Measurements from ENCODE around the gene CRLF1. TPM values are rescaled to one million over a fixed set of nuclear protein-coding genes. Genes with fewer than 3 reads are reported as not detected.

The CRLF1 gene
- total RNA-seq, 2 experiments from 2014 or later, result 1.3 TPM; not detected in 1

GRCh38 chr19:18571564-18572344 lies 34.8 kb downstream of the CRLF1 start, which contains the start of gene UBA52:
Gene UBA52 (plus strand): TSS chr19:18571857. CDS start chr19:18573301, 1,444 bp downstream.
- Histone ChIP-seq H3K9me3 (ENCODE audit: low read length) (no peaks in the 10 kb centered on the region), H3K4me2 (ENCODE audit: low read length) (peak within 1 kb of the TSS; percentile 81), H3K79me2 (ENCODE audit: insufficient read depth, low read depth, low read length) (peaks cover 23% of the 10 kb centered on the region), H3K27ac (ENCODE audit: low read depth, low read length, poor library complexity, severe bottlenecking) (peak within 1 kb of the TSS; percentile 75), H4K20me1 (ENCODE audit: insufficient read depth, low read length) (peaks cover 9% of the 10 kb centered on the region; the same call in 1 of the 2 replicates), H3K9me2 (ENCODE audit: insufficient read depth, low read length) (no peaks in the 10 kb centered on the region), H3K4me3 (ENCODE audit: low read depth, low read length, poor library complexity, severe bottlenecking) (peak within 1 kb of the TSS; percentile 82), H2AFZ (ENCODE audit: low read length) (peak within 1 kb of the TSS; percentile 84), H3K4me1 (ENCODE audit: insufficient read depth, low read length, poor library complexity, severe bottlenecking) (peaks cover 19% of the 10 kb centered on the region), H3K36me3 (ENCODE audit: insufficient read depth, low read length) (peaks cover 79% of the 10 kb centered on the region)
- ChIA-PET POLR2A (interaction anchor here (0.7 to 3.0 kb wide), 9 partner anchors 9 to 433 kb away, joined by 3 to 27 read pairs (median 5); partner anchors contain the start of genes CRTC1, KXD1 and REX1BD), CTCF (ENCODE audit: unreplicated experiment) (interaction anchor here (0.8 kb wide), 1 partner anchor 9 kb away, joined by 3 read pairs; no protein-coding TSS in a partner anchor)
- TSS peak; percentile 63 for BruUV-seq (replicated peaks)
- TF ChIP-seq EZH2phosphoT487 (IDR thresholded peaks at IDR 0.05; ENCODE audit: borderline replicate concordance, low read depth, low read length) (no peak), CTCF (conservative IDR thresholded peaks at IDR 0.05; ENCODE audit: low read length) (no peak)
- intact Hi-C loops (cut with micrococcal nuclease; ENCODE audit: unreplicated experiment), result loop anchor here (1.0 kb wide), 2 partner anchors 14 to 49 kb away; partner anchors contain the start of genes ELL and KXD1
- peak; percentile 99 for DNase-seq (ENCODE audit: low spot score)

GRCh38 chr19:18568367-18568766 lies 38.2 kb downstream of the CRLF1 start:
- peaks cover 9% of the 10 kb centered on the region; the same call in 1 of the 2 replicates for H4K20me1 ChIP-seq (ENCODE audit: insufficient read depth, low read length)
- H3K36me3 ChIP-seq (ENCODE audit: insufficient read depth, low read length), result peaks cover 80% of the 10 kb centered on the region
- H3K27ac ChIP-seq (ENCODE audit: low read depth, low read length, poor library complexity, severe bottlenecking), result no peak overlapping the region
- no TSS peak for BruUV-seq (replicated peaks)
- DNase-seq (ENCODE audit: low spot score), result no peak
- CTCF ChIA-PET (ENCODE audit: unreplicated experiment), result no interaction called here
- POLR2A ChIA-PET, result no interaction called here
- H2AFZ ChIP-seq (ENCODE audit: low read length), result no peak overlapping the region
- intact Hi-C loops (cut with micrococcal nuclease; ENCODE audit: unreplicated experiment), result no loop called here
- H3K9me3 ChIP-seq (ENCODE audit: low read length), result no peaks in the 10 kb centered on the region
- H3K4me2 ChIP-seq (ENCODE audit: low read length), result no peak overlapping the region
- peaks cover 16% of the 10 kb centered on the region for H3K79me2 ChIP-seq (ENCODE audit: insufficient read depth, low read depth, low read length)
- TF ChIP-seq CTCF (conservative IDR thresholded peaks at IDR 0.05; ENCODE audit: low read length) (no peak), EZH2phosphoT487 (IDR thresholded peaks at IDR 0.05; ENCODE audit: borderline replicate concordance, low read depth, low read length) (no peak)
- H3K4me1 ChIP-seq (ENCODE audit: insufficient read depth, low read length, poor library complexity, severe bottlenecking), result peaks cover 15% of the 10 kb centered on the region
- no peaks in the 10 kb centered on the region for H3K9me2 ChIP-seq (ENCODE audit: insufficient read depth, low read length)
- H3K4me3 ChIP-seq (ENCODE audit: low read depth, low read length, poor library complexity, severe bottlenecking), result no peak overlapping the region

GRCh38 chr19:18566953-18567352 lies 39.6 kb downstream of the CRLF1 start:
- no TSS peak for BruUV-seq (replicated peaks)
- intact Hi-C loops (cut with micrococcal nuclease; ENCODE audit: unreplicated experiment), result no loop called here
- H3K4me1 ChIP-seq (ENCODE audit: insufficient read depth, low read length, poor library complexity, severe bottlenecking), result peaks cover 8% of the 10 kb centered on the region

More at GRCh38 chr19:18566953-18567352, 39.6 kb downstream of the CRLF1 start:
- no peak overlapping the region for H3K4me2 ChIP-seq (ENCODE audit: low read length)
- H3K4me3 ChIP-seq (ENCODE audit: low read depth, low read length, poor library complexity, severe bottlenecking), result no peak overlapping the region
- H3K9me2 ChIP-seq (ENCODE audit: insufficient read depth, low read length), result no peaks in the 10 kb centered on the region
- DNase-seq (ENCODE audit: low spot score), result no peak
- TF ChIP-seq CTCF (conservative IDR thresholded peaks at IDR 0.05; ENCODE audit: low read length), result no peak
- TF ChIP-seq EZH2phosphoT487 (IDR thresholded peaks at IDR 0.05; ENCODE audit: borderline replicate concordance, low read depth, low read length), result no peak
- no peak overlapping the region for H2AFZ ChIP-seq (ENCODE audit: low read length)
- POLR2A ChIA-PET, result no interaction called here
- no peaks in the 10 kb centered on the region for H4K20me1 ChIP-seq (ENCODE audit: insufficient read depth, low read length)
- no peak overlapping the region for H3K27ac ChIP-seq (ENCODE audit: low read depth, low read length, poor library complexity, severe bottlenecking)
- CTCF ChIA-PET (ENCODE audit: unreplicated experiment), result no interaction called here
- peaks cover 2% of the 10 kb centered on the region for H3K79me2 ChIP-seq (ENCODE audit: insufficient read depth, low read depth, low read length)
- H3K9me3 ChIP-seq (ENCODE audit: low read length), result no peaks in the 10 kb centered on the region
- peaks cover 81% of the 10 kb centered on the region for H3K36me3 ChIP-seq (ENCODE audit: insufficient read depth, low read length)
